Stimulated activated CD8-positive, alpha-beta memory T cell treated with anti-CD3 and anti-CD28 coated beads, Interleukin-2, amount 100 ng/mL, for 1 hour (primary cell): ENCODE results near the gene PRR5.
A peak's percentile ranks its signal among the peaks of the same experiment; 100 is the strongest.
"Not testable (repeated sequence)": the region's sequence is repeated elsewhere in the genome, so short reads cannot be mapped to it uniquely, and the experiment has no call there.

ENCODE experiments used
- DNase-seq, 2 donors: peaks; one replicate each; pipeline ENCODE4 v3.0.0-alpha.2; 2020; ENCODE audit warnings: low read depth in 2 of 2

Gene PRR5

GRCh38 chr22:44701824-44702478, at the start of gene PRR5:
Gene PRR5, plus strand, starts transcription at chr22:44702204. Its CDS starts 271 bp downstream, at chr22:44702475.
- peak; percentile 59 to 70 for DNase-seq

GRCh38 chr22:44652866-44653265, 49.1 kb upstream of the PRR5 start:
- DNase-seq, result not testable (repeated sequence)

- no peak for DNase-seq
These were observed 43.6 kb upstream of the PRR5 start for GRCh38 chr22:44658311-44658953.

- DNase-seq, result no peak
These were observed 42.9 kb upstream of the PRR5 start for GRCh38 chr22:44659140-44659539.

- no peak for DNase-seq
These were observed 41.8 kb upstream of the PRR5 start for GRCh38 chr22:44660051-44660830.

- no peak for DNase-seq
These were observed 40.9 kb upstream of the PRR5 start for GRCh38 chr22:44661070-44661469.

GRCh38 chr22:44661659-44662569, 40.1 kb upstream of the PRR5 start:
- no peak for DNase-seq

GRCh38 chr22:44663256-44663999, 38.6 kb upstream of the PRR5 start:
- DNase-seq, result no peak

- peak; percentile 37 to 40 for DNase-seq
These were observed 37.9 kb upstream of the PRR5 start for GRCh38 chr22:44664149-44664548.

GRCh38 chr22:44665115-44665514, 36.9 kb upstream of the PRR5 start:
- DNase-seq, result no peak

- no peak for DNase-seq
These were observed 35.8 kb upstream of the PRR5 start for GRCh38 chr22:44666207-44666585.

GRCh38 chr22:44667276-44667675, 34.7 kb upstream of the PRR5 start:
- DNase-seq, result no peak

GRCh38 chr22:44667829-44668189, 34.2 kb upstream of the PRR5 start:
- peak; percentile 35 to 41 for DNase-seq

- no peak for DNase-seq
These were observed 33.7 kb upstream of the PRR5 start for GRCh38 chr22:44668190-44668885.

GRCh38 chr22:44668886-44669521, 33.0 kb upstream of the PRR5 start:
- no peak for DNase-seq

- no peak for DNase-seq
These were observed 32.4 kb upstream of the PRR5 start for GRCh38 chr22:44669561-44669976.

- DNase-seq, result no peak
These were observed 31.6 kb upstream of the PRR5 start for GRCh38 chr22:44670220-44670988.

GRCh38 chr22:44671742-44672141, 30.3 kb upstream of the PRR5 start:
- no peak for DNase-seq

GRCh38 chr22:44672632-44673031, 29.4 kb upstream of the PRR5 start:
- DNase-seq, result no peak
